ENCODE results near the gene HEPN1. TPM values are rescaled to one million over a fixed set of nuclear protein-coding genes. Genes with fewer than 3 reads are reported as not detected.
"Not testable (repeated sequence)": the region's sequence is repeated elsewhere in the genome, so short reads cannot be mapped to it uniquely, and the experiment has no call there.

HEPN1 gene
- polyA plus RNA-seq, 3 donors, result 0.91 to 1.9 (median 1.1) TPM

DNA sequence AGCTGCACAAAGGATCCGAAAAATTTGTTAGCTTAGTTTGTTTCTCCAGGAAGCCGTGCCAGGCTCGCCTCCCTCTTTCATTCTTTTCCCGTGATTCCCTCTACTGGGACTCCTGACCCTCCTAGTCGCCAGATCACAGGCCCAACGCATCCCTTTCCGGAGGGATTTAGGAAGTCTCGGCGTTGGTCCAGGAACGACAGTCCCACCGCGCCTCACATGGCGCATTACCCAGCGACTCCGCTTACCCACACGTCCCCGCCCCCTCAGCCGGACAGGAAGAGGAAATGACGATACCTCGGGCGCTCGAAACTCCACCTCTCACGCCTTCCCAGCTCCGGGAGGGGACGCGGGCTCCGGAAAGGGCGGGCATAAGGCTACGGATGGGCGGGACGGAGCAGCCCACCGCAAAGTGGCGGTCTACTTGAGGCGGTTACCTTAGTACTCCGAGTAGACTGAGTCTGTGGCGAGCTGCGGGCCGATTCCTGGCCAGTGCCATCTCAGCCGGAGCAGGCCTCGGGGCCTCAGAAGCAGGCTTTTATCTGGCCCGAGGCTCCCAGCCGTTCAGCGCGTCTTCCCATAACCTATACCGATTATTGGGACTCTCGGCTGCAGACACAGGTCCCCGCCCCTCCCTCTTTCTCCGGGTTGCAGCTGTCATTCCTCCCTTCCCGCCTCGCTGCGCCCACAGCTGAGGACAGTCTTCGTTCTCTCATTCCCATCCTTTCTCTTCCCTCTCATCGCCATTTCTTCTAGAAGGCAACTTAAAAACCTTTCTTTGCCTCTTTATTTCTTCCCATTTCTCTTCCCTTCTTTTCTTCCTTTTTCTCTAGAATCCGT, 34.9 kb downstream of the HEPN1 start, which contains the start of gene CCDC15:
Gene CCDC15, plus strand, starts transcription at position 450 of the 837 bp plus-strand sequence. CDS start 531 bp downstream, outside the sequence.
- DNase-seq (ENCODE audit: extremely low read depth in 1 of 11, low read depth in 9 of 11, low spot score in 4 of 11), result peak; percentile 92 to 98 (median 97)

GRCh38 chr11:124954590-124954955, 35.5 kb downstream of the HEPN1 start:
- DNase-seq (ENCODE audit: extremely low read depth in 1 of 11, low read depth in 9 of 11, low spot score in 4 of 11), result no peak

DNA sequence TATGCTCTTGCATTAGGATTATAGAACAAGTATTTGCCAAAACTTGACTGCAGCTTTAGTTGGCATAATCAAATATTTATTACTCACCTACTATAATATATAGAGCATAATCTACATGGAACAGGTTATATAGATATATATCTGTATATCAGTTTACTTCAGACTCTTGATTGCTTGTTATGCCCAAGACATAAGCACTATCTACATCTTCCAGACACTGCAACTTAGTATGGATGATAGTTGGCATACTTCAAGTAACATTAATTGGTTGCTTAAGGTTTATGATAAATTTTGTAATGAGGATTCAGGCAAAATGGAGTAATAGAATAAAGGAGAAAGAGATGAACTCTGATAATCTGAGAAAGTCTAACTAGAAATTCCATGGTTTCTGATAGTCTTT, 36.0 kb downstream of the HEPN1 start:
- DNase-seq (ENCODE audit: extremely low read depth in 1 of 11, low read depth in 9 of 11, low spot score in 4 of 11), result no peak

GRCh38 chr11:124961972-124962609, 43.0 kb downstream of the HEPN1 start:
- DNase-seq (ENCODE audit: extremely low read depth in 1 of 11, low read depth in 9 of 11, low spot score in 4 of 11), result peak in 10 of 11 donors; percentile 51 to 79 (median 60)

DNA sequence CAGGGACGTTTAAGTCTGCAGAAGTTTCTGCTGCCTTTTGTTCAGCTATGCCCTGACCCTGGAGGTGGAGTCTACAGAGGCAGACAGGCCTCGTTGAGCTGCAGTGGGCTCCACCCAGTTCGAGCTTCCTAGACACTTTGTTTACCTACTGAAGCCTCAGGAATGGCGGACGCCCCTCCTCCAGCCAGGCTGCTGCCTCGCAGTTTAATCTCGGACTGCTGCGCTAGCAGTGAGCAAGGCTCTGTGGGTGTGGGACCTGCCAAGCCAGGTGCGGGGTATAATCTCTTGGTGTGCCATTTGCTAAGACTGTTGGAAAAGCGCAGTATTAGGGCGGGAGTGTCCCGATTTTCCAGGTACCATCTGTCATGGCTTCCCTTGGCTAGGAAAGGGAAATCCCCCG, 49.1 kb downstream of the HEPN1 start:
- not testable (repeated sequence) for DNase-seq (ENCODE audit: extremely low read depth in 1 of 11, low read depth in 9 of 11, low spot score in 4 of 11)

Other genes starting within 250 kb of the HEPN1 start
- gene SIAE, start 245.5 kb upstream of the HEPN1 start, polyA plus RNA-seq (ENCODE audit: insufficient read length in 3 of 3), result 10 to 100 TPM; 27.0 to 33.5 (median 31.9) TPM
- 10 to 100 TPM; 20.1 to 28.4 (median 21.8) TPM for gene SPA17, start 245.3 kb upstream of the HEPN1 start, polyA plus RNA-seq (ENCODE audit: insufficient read length in 3 of 3)
- gene NRGN, start 179.3 kb upstream of the HEPN1 start, polyA plus RNA-seq (ENCODE audit: insufficient read length in 3 of 3), result 10 to 100 TPM; 14.3 to 26.3 (median 18.8) TPM
- gene VSIG2, start 167.0 kb upstream of the HEPN1 start, polyA plus RNA-seq (ENCODE audit: insufficient read length in 3 of 3), result 1 to 10 TPM; 4.9 to 7.1 (median 5.9) TPM
- gene ESAM, start 157.0 kb upstream of the HEPN1 start, polyA plus RNA-seq (ENCODE audit: insufficient read length in 3 of 3), result 10 to 100 TPM; 56.1 to 72.4 (median 68.1) TPM
- gene MSANTD2, start 118.8 kb upstream of the HEPN1 start, polyA plus RNA-seq (ENCODE audit: insufficient read length in 3 of 3), result 10 to 100 TPM; 26.5 to 42.6 (median 30.0) TPM
- gene ROBO3, start 53.8 kb upstream of the HEPN1 start, polyA plus RNA-seq (ENCODE audit: insufficient read length in 3 of 3), result 10 to 100 TPM; 18.6 to 34.6 (median 22.7) TPM
- gene ROBO4, start 21.4 kb upstream of the HEPN1 start, polyA plus RNA-seq (ENCODE audit: insufficient read length in 3 of 3), result 10 to 100 TPM; 16.2 to 21.6 (median 20.0) TPM
- 1 to 10 TPM; 1.5 to 3.1 (median 1.7) TPM for gene HEPACAM, start 16.8 kb downstream of the HEPN1 start, polyA plus RNA-seq (ENCODE audit: insufficient read length in 3 of 3)
- gene CCDC15, start 35.0 kb downstream of the HEPN1 start, polyA plus RNA-seq (ENCODE audit: insufficient read length in 3 of 3), result 1 to 10 TPM; 3.6 to 4.1 (median 4.0) TPM
- gene SLC37A2, start 144.1 kb downstream of the HEPN1 start, polyA plus RNA-seq (ENCODE audit: insufficient read length in 3 of 3), result 1 to 10 TPM in 2 of 3 donors, under 1 TPM in 1; 0.95 to 3.0 (median 3.0) TPM
- gene TMEM218, start 192.4 kb downstream of the HEPN1 start, polyA plus RNA-seq (ENCODE audit: insufficient read length in 3 of 3), result 10 to 100 TPM; 49.3 to 55.9 (median 53.8) TPM
- 10 to 100 TPM; 12.4 to 14.6 (median 13.9) TPM for gene PKNOX2, start 245.5 kb downstream of the HEPN1 start, polyA plus RNA-seq (ENCODE audit: insufficient read length in 3 of 3)